C1 segment of cervical spinal cord (tissue), 14 donors: ENCODE measurements around the gene PDZD8.

Source experiments
- DNase-seq, 14 donors: peaks; one replicate each; lab custom pipeline; 2025; lab: John Stamatoyannopoulos, UW

PDZD8 gene

GRCh38 chr10:117391436-117392205 is 16.4 kb upstream of the PDZD8 start:
- DNase-seq: peak in 2 of 14 donors; percentile 1 to 2

- DNase-seq: no peak
Measured at GRCh38 chr10:117390420-117390819, 15.2 kb upstream of the PDZD8 start.

- no peak for DNase-seq
Measured at GRCh38 chr10:117386805-117387204, 11.6 kb upstream of the PDZD8 start.

- no peak for DNase-seq
Measured at GRCh38 chr10:117382861-117383260, 7.6 kb upstream of the PDZD8 start.

- DNase-seq: peak in 10 of 14 donors; percentile 24 to 74 (median 51)
Measured at GRCh38 chr10:117374506-117375359, 507 bp downstream of the PDZD8 start.

- peak in 11 of 14 donors; percentile 3 to 50 (median 17) for DNase-seq
Measured at GRCh38 chr10:117373823-117374505, 1.3 kb downstream of the PDZD8 start.

- no peak for DNase-seq
Measured at GRCh38 chr10:117370205-117370604, 5.0 kb downstream of the PDZD8 start.

GRCh38 chr10:117367718-117368117 is 7.5 kb downstream of the PDZD8 start:
- no peak for DNase-seq

- no peak for DNase-seq
Measured at GRCh38 chr10:117366741-117367140, 8.5 kb downstream of the PDZD8 start.

- no peak for DNase-seq
Measured at GRCh38 chr10:117365612-117366011, 9.6 kb downstream of the PDZD8 start.

GRCh38 chr10:117364110-117364960 is 10.9 kb downstream of the PDZD8 start:
- no peak for DNase-seq

GRCh38 chr10:117363028-117363427 is 12.2 kb downstream of the PDZD8 start:
- DNase-seq: no peak

- DNase-seq: no peak
Measured at GRCh38 chr10:117362313-117362712, 12.9 kb downstream of the PDZD8 start.

GRCh38 chr10:117360994-117361667 is 14.1 kb downstream of the PDZD8 start:
- no peak for DNase-seq

- no peak for DNase-seq
Measured at GRCh38 chr10:117360016-117360415, 15.2 kb downstream of the PDZD8 start.

- no peak for DNase-seq
Measured at GRCh38 chr10:117355072-117355471, 20.2 kb downstream of the PDZD8 start.

- no peak for DNase-seq
Measured at GRCh38 chr10:117353684-117354083, 21.6 kb downstream of the PDZD8 start.

GRCh38 chr10:117352724-117353123 is 22.5 kb downstream of the PDZD8 start:
- no peak for DNase-seq

- no peak for DNase-seq
Measured at GRCh38 chr10:117351996-117352395, 23.2 kb downstream of the PDZD8 start.

GRCh38 chr10:117351558-117351957 is 23.7 kb downstream of the PDZD8 start:
- no peak for DNase-seq

GRCh38 chr10:117350909-117351308 is 24.3 kb downstream of the PDZD8 start:
- no peak for DNase-seq
